Fibroblast of mammary gland (primary cell): ENCODE measurements around the gene WNT5B.
"Not testable (repeated sequence)": the region's sequence is repeated elsewhere in the genome, so short reads cannot be mapped to it uniquely, and the experiment has no call there.

Experiments
- DNase-seq: peaks from one replicate; pipeline ENCODE4 v3.0.0-alpha.2; 2010; ENCODE audit warnings: low read depth
- H3K4me3 ChIP-seq: 2 replicates; pipeline ENCODE4 v1.5.1; 2011; ENCODE audit warnings: low read depth, mild to moderate bottlenecking, low read length, moderate library complexity; ENCODE audit not compliant: control insufficient read depth
- TF ChIP-seq, protein P1 (sequence below): conservative IDR thresholded peaks from 2 replicates; pipeline ENCODE4 v1.5.1; 2011; ENCODE audit warnings: low read depth, low read length, inconsistent platforms; ENCODE audit not compliant: control insufficient read depth, insufficient read depth

Gene WNT5B

DNA sequence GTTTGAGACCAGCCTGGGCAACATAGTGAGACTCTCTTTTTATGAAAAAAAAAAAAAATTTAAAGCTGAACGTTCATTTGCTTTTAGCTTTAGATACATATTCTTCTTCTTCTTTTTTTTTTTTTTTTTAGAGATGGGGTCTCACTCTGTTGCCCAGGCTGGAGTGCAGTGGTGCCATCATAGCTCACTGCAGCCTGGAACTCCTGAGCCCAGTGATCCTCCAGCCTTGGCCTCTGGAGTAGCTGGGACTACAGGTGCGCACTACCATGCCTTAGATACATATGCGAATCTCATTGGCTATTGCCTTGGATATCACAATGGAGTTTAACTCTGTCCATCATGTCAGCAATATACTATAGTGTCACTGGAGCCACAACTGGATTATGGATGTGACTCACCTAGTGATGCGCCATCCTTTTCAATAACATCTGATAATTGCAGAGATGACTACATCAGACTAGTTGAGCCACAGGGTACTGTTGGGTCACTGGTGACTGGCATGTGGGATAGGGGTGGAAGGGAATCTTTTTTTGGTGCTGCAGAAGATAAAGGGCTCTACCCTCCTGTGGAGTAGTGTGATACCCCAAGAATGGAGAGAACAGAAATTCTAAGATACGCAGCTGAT is 59.2 kb downstream of the WNT5B start:
- TF ChIP-seq, protein P1, sequence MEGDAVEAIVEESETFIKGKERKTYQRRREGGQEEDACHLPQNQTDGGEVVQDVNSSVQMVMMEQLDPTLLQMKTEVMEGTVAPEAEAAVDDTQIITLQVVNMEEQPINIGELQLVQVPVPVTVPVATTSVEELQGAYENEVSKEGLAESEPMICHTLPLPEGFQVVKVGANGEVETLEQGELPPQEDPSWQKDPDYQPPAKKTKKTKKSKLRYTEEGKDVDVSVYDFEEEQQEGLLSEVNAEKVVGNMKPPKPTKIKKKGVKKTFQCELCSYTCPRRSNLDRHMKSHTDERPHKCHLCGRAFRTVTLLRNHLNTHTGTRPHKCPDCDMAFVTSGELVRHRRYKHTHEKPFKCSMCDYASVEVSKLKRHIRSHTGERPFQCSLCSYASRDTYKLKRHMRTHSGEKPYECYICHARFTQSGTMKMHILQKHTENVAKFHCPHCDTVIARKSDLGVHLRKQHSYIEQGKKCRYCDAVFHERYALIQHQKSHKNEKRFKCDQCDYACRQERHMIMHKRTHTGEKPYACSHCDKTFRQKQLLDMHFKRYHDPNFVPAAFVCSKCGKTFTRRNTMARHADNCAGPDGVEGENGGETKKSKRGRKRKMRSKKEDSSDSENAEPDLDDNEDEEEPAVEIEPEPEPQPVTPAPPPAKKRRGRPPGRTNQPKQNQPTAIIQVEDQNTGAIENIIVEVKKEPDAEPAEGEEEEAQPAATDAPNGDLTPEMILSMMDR = no peak
- H3K4me3 ChIP-seq = no peak overlapping the region
- peak; percentile 34 for DNase-seq

DNA sequence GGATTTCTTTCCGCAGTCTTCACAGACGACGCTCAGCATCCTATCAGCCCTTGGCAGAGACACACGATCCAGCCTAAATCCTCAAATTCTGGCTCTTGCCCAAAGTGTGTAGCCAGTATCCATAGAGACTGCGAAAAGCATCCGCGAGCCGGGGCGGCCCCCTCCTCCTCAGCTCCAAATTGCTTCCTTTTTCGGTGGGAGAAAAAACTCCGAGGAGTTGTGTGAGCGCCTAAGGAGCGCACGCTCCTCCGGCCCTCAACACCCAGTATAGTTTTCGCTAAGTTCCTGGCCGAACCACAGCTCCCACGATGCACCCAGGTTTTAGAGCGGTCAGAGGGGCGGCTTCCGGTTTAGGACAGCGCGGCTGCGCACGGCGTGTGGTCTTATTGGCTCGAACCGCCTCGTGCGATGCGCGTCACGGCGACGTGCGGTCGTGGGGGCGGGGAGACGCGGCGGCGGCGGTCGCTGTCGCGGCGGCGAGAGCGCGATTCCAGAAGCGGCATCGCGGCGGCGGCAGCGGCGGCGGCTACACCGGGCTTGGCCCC is 61.6 kb downstream of the WNT5B start, which contains the start of gene ADIPOR2:
TSS of gene ADIPOR2 (plus strand) at position 493 of the 545 bp plus-strand sequence. CDS start 63,274 bp downstream, outside the sequence.
- TF ChIP-seq, protein P1 = no peak
- DNase-seq = peak; percentile 96

DNA sequence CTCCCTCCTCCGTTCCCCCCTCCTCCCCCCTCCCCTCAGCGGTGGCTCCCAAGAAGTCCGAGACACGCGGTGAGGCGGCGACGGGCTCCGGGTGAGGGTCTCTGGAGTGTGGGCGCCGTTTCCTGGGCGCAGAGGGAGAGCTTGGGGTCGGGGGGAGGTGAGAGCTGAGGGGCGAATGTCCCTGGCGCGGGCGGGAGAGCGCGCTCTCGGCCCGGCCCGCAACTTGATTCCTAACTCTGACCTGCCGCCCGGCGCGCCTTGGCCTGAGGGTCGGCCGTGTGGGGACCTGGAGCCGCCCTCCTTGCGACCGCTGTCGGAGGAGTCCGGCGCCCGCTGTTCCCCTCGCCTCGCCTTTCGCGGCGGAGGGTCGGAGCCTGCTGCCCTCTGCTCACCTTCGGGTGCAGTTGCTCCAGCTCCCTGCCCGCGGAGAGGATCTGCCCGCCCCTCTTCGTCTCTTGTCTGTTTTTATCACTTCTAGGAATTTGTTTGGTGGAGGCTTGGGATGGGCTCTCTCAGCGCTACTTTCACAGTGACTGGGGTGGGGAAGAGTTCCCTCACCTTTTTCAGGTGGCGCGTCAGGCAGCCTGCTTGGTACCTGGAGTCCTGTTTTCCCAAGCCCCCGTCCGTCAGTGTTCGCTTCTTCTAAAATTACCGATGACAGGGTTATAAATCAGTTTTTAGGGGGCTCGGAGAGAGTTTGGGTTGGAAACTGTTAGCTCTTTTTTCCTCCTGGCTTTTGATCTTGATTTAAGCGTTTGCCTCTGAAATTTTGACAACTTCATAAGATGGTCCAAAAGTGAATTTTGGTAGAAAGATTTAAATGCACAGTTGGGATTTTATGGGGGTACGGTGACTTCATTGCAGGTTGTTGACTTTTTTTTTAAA is 62.3 kb downstream of the WNT5B start:
- peak overlapping the region; percentile 87 for H3K4me3 ChIP-seq
- no peak for DNase-seq
- TF ChIP-seq, protein P1 = no peak

More for the DNA sequence above, 61.6 kb downstream of the WNT5B start, which contains the start of gene ADIPOR2:
- peak within 1 kb of the TSS; percentile 87 for H3K4me3 ChIP-seq

DNA sequence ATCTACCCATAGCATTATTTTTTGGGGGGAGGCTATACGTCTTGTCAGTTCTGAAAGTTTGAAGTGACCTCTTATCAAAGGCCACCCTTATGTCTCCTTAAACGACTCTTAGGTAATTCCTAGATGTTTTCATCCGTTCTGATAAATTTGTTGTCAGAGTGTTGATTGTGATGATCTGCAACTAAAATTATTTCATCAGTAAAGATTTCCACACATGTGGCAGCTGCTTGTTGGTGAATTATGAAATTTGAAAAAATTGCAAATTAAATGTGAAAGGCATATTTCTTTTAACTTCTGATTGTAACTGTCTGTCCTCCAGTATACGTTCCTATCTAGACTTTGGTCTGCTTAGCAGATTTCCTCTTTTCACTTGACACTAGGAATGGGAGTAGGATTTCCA is 63.2 kb downstream of the WNT5B start:
- no peak for DNase-seq

DNA sequence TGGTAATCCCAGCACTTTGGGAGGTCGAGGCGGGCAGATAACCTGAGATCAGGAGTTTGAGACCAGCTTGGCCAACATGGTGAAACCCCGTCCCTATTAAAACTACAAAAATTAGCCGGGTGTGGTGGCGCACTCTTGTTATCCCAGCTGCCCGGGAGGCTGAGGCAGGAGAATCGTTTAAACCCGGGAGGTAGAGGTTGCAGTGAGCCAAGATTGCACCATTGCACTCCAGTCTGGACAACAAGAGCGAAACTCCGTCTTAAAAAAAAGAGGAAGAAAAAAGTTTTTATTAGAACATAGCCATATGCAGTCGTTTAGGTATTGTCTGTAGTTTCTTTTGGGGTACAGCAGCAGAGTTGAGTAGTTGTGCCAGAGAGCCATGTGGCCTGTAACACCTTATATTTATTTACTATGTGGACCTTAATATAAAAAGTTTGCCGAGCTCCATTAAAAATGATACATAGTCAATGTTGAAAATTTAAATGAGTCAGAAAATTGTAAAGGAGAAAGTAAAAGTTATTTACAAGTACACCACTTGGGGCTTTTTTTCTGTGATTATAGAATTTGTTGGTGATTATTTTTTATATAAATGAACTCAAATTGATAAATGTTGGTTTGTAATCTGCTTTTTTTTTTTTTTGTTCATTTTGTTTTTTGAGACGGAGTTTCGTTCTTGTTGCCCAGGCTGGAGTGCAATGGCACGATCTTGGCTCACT is 64.0 kb downstream of the WNT5B start:
- TF ChIP-seq, protein P1 = no peak
- no peak overlapping the region for H3K4me3 ChIP-seq

More for the DNA sequence above, 63.2 kb downstream of the WNT5B start:
- TF ChIP-seq, protein P1 = no peak
- H3K4me3 ChIP-seq = peak overlapping the region; percentile 87

DNA sequence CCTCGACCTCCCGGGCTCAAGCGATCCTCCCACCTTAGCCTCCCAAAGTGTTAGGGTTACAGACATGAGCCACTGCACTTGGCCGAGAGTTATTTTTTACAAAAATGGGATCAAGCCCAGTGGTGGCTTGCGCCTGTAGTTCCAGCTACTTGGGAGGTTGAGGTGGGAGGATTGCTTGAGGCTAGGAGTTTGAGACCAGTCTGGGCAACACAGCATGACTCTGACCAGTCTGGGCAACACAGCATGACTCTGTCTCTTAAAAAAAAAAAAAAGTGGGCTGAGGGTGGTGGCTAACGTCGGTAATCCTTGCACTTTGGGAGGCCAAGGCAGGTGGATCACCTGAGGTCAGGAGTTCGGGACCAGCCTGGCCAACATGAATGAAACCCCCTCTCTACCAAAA is 66.1 kb downstream of the WNT5B start:
- not testable (repeated sequence) for DNase-seq, H3K4me3 ChIP-seq

More for the DNA sequence above, 64.0 kb downstream of the WNT5B start:
- no peak for DNase-seq
